D341Med (cell line): ENCODE data around the gene MYB.
A peak's percentile ranks its signal among the peaks of the same experiment; 100 is the strongest.
"Not testable (repeated sequence)": the region's sequence is repeated elsewhere in the genome, so short reads cannot be mapped to it uniquely, and the experiment has no call there.

ENCODE experiments used
- DNase-seq: peaks from one replicate; pipeline ENCODE4 v3.0.0; 2012; ENCODE audit warnings: low spot score

The MYB gene

DNA sequence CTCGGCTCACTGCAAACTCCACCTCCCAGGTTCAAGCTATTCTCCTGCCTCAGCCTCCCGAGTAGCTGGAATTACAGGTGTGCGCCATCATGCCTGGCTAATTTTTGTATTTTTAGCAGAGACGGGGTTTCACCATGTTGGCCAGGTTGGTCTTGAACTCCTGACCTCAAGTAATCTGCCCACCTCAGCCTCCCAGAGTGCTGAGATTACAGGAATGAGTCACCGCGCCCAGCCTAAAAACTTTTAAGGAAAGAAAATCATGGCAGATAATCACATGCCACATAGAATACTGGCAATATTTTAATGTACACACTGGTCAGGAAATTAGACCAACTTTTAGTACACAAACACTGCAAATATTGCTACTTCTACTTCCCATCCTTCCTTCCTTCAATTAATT lies 16.7 kb upstream of the MYB start:
- not testable (repeated sequence) for DNase-seq

- DNase-seq, result no peak
These were observed 16.1 kb upstream of the MYB start for GRCh38 chr6:135165031-135165430.

GRCh38 chr6:135166515-135166914 lies 14.6 kb upstream of the MYB start:
- no peak for DNase-seq

- no peak for DNase-seq
These were observed 13.5 kb upstream of the MYB start for GRCh38 chr6:135167617-135168016.

DNA sequence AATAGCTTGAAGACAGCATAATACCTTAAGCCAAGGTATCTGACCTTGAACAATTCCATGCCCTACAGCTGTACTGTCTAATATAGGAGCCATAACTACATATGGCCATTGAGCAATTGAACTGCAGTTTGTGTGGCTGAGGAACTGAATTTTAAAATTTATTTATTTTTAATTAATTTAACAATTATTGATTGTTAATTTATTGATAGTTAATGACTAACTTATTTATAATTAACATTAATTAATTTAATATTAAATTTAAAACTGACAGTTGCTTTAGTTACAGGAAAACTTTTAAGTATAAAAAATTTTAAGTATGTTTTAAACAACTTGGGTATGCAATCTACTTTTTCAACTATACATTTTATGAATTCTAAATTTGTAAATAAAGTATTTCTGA lies 12.3 kb upstream of the MYB start:
- no peak for DNase-seq

- no peak for DNase-seq
These were observed 10.9 kb upstream of the MYB start for GRCh38 chr6:135170238-135170637.

DNA sequence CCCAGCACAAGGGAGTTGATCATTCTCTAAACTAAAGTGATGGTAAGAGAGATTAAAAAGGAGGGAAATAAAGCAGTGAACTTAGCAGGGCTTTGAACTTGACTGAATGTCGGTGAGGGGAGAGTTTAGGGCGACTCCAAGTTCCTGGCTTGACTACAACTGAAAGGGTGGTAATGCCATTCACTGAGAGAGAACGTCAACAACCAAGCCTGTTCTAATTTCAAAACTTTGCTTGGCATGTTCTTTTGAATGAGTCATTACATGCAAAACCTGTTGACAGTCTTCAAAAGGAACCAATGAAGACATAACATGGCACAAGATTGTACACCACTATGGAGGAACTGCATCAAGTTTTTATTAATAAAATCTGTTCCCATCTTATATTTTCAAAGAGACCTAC lies 10.3 kb upstream of the MYB start:
- no peak for DNase-seq

GRCh38 chr6:135173242-135173988 lies 7.7 kb upstream of the MYB start:
- no peak for DNase-seq

- no peak for DNase-seq
These were observed 7.1 kb upstream of the MYB start for GRCh38 chr6:135173989-135174484.

DNA sequence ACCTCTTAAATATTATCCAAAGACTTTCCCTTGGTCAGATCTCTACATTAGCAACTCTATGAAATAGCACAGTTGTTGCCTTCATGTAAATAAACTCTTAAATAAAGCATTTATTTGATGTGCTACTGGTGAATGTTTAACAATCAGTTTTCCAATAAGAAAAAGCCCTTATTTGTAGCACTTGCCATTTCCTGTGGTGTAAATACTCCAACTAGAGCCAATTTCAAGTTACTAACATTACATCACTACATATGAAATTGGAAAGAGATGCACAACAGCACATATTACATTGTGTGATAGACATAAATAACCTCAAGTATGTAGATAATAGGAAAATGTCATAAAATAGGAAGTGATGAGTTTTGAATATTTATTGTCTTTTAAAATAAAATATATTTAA lies 5.0 kb upstream of the MYB start:
- DNase-seq, result no peak

GRCh38 chr6:135176464-135176863 lies 4.6 kb upstream of the MYB start:
- no peak for DNase-seq

DNA sequence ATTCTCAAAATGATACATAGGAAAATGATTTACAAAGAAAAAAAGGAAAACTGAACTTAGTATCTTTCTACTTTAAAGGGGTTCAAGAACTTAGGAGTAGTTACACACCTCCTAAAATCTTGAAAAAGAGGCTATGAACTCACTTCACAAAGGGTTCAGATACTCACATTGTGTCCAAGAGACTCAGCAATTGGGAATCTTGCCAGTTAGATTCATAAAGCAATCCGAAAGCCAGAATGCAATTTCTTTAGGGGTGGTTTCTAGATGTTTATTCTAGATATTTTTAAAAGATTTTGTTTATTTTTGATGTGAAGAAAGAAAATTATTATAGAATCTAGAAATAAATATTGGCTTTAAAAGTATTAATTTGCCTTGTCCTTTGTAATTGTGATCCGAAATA lies 1.7 kb upstream of the MYB start:
- DNase-seq, result no peak

DNA sequence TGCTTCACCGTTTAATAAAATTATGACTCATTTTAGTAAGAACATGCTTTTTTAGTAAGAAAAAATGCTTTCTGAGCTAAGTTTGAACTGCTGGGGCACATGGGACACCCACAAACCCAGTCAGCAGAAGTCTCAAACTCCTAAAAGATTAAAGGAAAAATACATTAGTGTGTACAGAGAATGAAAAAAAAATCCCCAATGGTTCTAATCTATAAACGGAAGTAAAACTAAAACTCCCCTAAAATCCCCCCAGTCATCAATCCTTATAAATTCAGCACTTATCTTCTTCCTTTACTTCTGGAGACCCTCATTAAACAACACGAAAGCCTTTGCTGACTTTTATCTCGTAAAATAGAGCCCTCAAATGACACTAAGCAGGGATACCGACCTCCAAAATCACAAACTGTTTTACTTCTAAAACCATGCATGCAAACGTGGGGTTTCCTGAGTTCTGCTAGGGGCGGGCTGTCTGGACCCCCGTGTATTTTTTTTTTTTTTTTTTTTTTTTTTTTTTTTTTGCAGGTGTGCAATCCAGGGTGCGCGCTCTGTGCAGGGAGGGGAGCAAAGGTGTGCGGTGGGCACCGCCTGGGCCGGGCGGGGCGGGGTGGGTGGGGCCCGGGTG lies 1.1 kb upstream of the MYB start:
- DNase-seq, result no peak

- DNase-seq, result peak; percentile 50
These were observed 394 bp downstream of the MYB start for GRCh38 chr6:135181333-135182070.

DNA sequence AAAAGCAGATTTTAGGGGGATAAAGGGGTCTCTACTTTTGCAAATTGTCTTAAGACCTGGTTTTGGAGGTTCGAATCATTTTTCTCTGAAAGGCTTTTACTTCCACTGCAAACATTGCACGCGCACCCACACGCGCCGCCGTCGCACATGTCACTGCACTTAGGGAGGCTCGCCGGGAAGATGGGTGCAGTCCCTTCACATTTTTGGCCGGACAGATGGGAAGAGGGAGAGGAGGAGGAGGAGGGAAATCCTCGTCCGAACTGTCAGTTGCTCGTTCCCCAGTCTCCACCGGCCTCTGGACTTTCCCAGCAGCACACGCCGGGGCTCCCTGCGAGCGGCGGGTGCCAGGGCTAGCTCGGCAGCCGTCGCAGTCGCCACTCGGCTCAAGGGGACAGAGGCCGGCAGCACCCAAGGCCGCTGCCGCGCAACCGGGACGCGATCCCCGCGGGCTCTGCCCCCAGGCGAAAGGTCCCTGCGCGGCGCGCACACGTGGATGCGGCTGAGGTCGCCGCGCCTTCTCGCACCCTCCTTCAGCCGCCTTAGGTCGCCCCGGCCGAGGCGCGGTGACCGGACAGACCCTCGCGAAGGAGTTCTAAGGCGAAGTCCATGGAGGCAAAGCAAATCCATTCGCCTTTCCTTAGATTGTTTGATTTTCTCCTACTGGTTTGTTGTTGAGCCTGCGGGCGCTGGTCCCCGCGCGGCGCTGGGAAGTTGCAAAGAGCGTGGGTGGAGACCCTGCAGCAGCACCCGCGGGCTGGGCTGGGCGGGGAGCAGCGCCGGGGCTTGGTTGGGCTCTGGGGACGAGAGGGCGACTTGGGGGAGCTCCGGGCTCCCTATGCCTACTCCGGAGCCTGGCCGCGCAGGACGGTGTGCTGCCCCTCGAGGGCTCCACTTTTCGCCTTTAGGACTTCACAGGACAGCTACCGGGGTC lies 1.2 kb downstream of the MYB start:
- peak; percentile 62 for DNase-seq

DNA sequence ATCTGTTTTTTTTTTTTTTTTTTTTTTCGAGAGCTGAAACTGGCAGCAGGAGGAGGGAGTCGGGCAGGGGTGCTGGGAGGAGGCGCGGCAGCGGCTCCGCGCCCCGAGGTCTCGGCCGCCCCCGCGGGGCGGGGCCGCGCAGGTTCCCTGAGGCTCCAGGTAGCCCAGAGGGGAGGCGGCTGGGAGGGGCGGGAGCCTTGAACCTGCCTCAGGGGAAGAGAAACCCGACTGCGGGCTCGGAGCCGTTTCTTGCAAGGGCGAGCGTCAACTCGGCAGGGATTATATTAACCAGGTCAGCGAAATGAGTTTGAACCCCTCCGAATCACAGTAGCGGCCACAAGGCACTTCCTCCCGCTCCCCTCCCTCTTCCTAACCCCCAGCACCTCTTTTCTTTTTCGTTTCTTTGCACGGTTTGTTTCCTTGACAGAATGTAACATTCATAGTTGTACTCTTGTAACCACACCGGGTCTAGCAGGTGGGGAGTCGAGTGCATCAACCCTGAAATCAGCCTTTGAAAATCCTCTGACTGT lies 2.0 kb downstream of the MYB start:
- DNase-seq, result peak; percentile 59

DNA sequence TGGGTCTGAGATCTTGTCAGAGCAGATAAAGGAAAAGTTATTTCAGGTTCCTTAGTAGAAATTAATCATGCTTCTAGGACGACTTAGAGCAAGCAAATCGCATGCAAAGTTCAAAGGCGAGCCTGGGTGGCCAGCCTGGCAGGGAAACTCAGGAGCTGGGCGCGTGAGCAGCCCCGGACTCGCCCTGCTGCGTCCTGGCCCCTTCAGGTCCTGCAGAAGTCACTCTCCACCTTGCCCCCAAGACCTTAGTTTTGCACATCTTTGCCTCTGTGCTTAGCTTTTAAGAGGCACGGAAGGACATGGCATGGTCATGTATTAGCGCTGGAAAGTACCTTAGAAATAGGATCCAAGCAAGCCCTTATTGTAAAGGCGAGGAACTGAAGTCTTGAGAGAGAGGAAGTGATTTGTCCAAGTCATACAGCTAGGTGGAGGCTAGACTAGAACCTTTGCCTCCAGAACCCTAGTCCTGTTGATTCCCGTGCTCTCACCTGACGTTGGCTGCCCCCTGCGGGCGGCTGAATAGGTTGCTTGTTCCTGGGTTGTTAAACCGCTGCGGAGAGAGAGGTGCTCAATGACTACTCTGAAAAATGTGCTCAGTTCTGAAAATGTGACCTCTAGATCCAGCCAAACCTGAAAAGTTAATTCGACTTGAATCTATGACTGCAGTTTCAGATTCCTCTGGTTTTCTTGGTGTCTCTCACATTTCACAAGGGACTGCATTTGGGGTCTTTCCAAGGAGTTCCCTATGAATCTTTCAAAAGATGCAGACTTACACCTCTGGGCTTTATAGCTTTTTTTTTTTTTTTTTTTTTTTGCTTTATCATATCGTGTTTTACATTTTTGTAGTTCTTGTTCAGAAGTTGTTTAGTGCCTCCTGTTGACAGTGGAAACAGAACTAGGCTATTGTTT lies 2.7 kb downstream of the MYB start:
- peak; percentile 63 for DNase-seq

- DNase-seq, result no peak
These were observed 4.4 kb downstream of the MYB start for GRCh38 chr6:135185483-135185882.

DNA sequence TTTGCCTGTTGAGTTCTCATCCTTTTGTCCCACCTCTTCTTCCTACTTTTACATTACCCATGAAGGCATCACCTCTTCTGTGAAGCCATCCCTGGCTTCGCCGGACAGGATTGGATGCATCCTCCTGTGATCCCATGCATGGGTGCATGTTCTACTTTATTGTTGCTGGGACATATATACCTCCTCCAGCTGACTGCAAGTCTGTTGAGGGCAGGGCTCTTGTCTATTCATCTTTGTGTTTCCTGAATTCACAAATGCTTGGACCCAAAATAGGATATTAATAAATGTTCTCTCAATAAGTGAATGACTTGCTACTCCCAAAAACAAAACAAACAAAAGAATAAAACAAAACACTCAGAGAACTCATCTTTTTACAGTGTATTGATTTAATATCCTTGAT lies 5.1 kb downstream of the MYB start:
- DNase-seq, result no peak

DNA sequence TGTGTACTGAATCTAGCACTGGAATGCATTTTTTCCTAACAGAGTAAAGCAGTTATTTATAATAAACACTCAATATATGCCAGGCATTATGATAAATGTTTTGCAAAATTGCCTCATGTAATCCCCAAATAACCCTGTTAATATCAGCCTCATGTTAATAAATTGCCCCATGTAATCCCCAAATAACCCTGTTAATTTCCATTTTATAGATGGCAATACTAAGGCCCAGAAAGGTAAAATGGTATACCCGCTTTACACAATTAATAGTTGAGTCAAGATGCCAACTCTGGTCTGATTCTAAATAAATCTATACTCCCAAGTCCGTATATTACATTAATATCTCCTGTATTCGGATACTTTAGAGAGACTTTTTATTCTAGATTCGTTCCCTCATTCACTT lies 6.3 kb downstream of the MYB start:
- DNase-seq, result no peak

- no peak for DNase-seq
These were observed 7.6 kb downstream of the MYB start for GRCh38 chr6:135188718-135189117.
